ENCODE results near the gene PRDM16.

- TF ChIP-seq POLR2A (IDR thresholded peaks at IDR 0.05) (no peak), POLR2AphosphoS5 (IDR thresholded peaks at IDR 0.05) (no peak)
Observed at GRCh38 chr1:3244025-3244926, 175.3 kb downstream of the PRDM16 start.
